ENCODE measurements around the gene ADGRL1.

ADGRL1 gene

DNA sequence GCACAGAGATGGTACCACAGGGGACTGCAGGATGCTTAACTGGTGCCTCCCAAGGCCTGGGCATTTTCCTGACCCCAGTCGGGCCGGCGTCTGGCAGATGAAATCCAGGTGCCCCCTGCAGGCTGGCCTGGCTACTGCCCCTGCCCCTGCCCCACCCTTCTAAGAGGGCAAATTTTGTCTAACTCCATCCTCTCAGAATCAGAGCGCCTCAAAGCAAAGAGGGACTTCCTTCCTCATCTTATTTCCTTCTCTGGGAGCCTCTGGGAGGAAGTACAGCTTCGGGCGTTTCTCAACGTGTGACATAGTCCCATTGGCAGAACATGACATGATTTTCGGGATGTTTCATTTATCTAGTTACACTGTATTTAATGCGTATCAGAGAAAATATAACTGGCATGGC is 91.1 kb downstream of the ADGRL1 start:
- in situ Hi-C loops (cut with MboI; ENCODE audit: low sequenced_read_pairs), result no loop called here

- in situ Hi-C loops (cut with MboI; ENCODE audit: low sequenced_read_pairs), result no loop called here
Observed at GRCh38 chr19:14114439-14114838, 91.5 kb downstream of the ADGRL1 start.

DNA sequence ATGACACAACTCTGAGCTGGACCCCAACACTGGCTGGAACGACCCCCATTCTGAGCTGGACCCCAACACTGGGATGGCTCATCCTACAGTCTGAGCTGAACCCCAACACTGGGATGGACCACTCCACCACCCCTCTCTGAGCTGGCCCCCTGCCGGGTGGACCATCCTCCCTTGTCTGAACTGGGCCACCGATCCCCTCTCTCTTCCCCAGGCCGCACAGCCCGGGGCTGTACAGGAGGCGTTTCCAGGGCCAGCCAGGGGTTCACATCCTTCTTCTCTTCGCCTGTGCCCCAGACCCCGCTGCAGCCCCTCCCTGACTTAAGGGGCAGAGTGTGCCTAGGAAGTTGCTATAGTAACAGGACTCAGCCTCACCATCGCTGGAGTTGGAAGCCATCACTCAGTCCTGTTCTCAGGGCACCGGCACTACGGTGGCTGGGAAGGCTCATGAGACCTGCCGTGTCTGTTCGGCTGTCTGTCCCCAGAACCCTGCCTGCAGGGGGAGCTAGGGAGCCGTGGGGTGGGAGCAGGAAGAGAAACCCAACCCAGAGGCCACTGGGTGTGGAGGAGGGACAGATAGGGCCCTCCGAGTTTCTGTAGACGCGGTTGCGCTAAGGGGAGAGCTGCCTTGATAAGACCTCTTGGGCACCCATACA is 92.1 kb downstream of the ADGRL1 start:
- in situ Hi-C loops (cut with MboI; ENCODE audit: low sequenced_read_pairs), result no loop called here

DNA sequence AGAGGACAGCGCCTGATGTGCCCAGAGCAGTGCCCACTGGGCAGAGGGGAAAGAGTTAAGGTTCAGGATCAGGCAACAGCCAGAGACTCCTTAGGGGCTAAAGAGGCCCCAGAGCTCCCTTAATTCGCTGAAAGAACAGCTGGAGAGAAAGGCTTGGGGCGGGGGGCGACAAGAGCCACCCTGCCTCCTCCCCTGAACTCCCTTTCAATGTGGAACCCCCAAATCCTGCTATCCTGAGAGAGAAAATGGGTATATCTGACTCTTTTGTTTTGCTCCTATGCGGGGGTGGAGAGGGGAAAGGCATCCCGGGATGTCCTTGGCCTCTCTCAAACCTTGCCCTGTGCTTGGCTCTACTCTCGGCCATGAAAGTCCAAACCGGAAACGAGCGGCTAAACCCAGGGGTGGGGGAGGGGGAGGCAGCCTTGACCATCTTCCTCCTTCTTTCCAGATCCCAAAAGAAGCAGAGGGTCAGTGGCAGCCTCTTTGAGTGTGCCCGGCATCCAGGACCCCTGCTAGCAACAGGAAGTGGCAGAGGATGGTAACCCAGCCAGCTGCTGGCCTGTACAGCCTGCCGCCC is 93.1 kb downstream of the ADGRL1 start:
- in situ Hi-C loops (cut with MboI; ENCODE audit: low sequenced_read_pairs), result no loop called here

DNA sequence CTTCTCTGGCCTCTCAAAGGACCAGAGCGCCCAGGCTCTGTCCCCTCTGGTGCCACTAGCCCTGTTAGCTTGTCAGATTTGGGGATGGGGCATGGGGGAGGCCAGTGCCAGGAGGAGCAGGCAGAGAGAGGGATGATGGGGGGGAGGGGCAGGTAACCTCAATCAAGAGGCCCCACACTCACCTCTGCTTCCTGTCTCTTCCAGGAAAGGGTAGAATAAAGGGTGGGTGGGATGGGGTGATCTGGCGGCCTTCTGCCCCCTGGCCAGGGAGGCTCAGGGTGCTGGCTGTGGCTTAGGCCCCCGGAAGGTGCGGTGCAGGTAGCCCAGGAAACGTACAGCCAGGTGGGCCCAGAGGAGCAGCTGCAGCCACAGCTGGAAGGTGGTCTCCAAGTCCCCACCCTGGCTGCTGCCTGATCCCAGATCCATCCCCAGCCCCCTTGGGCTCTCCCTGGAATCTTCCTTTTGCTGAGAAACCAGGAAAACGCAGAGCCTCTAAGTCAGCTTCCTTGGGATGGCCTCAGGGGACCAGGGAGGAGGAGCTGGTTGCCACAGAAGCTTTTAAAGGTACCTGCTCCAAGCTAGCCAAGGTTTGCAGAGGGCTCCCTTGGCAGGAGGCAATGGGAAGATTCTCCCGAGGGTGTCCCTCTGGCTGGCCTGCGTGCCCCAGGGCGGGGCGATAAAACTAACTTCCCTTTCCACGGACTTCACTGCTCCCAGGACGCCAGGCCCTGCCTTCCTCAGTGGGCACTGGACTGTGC is 93.7 kb downstream of the ADGRL1 start:
- in situ Hi-C loops (cut with MboI; ENCODE audit: low sequenced_read_pairs), result no loop called here

GRCh38 chr19:14111486-14111885 is 94.5 kb downstream of the ADGRL1 start:
- in situ Hi-C loops (cut with MboI; ENCODE audit: low sequenced_read_pairs), result no loop called here

DNA sequence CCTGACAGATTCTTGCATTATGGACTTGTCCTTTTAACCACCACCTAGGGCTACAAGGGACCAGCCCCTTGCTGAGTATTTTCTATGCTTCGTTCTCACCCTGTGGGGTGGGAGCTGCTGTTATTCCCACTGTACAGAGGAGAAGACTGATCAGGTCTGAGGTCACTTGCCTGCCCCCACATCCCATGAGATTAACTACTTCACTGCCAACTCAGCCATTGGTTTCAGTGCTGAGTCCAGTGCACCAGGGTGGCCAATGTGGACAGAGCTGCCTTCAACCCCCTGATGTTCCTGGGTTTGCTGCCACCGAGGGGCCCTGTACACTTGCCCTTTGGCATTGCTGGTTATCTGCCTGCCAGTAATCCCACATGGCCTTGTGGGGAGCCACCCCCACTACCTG is 95.3 kb downstream of the ADGRL1 start:
- in situ Hi-C loops (cut with MboI; ENCODE audit: low sequenced_read_pairs), result no loop called here

DNA sequence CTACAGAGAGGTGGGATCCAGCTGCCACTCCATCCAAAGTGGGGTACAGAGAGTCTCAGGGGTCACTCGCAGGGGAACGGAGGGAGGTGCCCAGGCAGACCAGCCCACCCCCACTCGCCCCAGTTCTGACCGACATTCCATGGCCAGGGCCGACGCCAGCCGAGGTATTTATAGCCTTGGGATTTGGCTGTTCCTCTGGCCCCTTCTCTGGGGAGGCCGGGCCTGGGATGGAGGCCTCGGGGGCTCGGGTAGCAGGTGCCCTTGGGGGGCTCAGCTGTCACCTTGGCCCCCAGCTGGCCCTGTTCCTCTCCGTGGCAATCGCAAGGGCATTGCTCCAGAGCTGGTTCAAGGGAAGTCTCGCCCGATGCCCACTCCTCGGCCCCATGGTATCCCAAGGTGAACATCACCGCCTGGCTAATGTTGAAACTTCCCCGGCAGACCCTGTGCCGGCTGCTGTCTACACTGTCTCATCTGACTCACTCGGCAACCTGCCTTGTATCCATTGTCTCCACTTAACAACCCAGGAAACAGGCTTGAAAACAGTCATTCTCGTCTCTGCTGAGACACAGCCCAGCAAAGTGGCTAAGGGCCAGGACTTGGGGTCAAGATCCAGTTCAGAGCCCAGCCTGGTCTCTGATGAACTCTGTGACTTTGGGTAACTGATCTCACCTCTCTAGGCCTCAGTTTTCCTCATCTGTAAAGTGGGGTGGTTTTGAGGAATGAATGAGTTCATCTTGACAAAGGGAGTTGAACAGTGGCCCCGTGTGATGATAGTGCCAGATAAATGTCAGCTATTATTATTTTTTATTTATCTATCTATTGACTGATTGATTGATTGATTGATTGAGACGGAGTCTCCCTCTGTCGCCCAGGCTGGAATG is 98.1 kb downstream of the ADGRL1 start:
- in situ Hi-C loops (cut with MboI; ENCODE audit: low sequenced_read_pairs), result no loop called here

DNA sequence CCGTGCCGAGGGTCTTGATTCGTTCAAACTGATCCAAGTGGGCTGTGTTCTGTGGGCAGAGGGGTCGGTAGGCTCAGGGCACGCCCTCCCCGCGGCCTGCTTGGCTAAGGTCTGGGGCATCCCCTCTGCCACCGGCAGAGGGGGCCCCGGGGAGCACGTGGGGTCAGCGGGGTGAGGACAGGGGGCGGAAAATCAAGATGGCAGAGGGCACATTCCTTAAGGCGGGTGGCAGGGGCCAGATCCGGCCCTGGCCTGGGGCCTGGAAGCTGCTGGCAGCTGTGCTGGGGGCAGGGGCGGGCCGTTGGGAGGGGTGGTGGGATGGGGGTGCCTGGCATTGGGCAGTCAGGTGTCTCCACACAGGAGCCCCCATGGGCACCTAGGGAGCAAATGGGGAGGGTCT is 99.1 kb downstream of the ADGRL1 start:
- in situ Hi-C loops (cut with MboI; ENCODE audit: low sequenced_read_pairs), result no loop called here

GRCh38 chr19:14105680-14106079 is 100.3 kb downstream of the ADGRL1 start:
- in situ Hi-C loops (cut with MboI; ENCODE audit: low sequenced_read_pairs), result no loop called here

DNA sequence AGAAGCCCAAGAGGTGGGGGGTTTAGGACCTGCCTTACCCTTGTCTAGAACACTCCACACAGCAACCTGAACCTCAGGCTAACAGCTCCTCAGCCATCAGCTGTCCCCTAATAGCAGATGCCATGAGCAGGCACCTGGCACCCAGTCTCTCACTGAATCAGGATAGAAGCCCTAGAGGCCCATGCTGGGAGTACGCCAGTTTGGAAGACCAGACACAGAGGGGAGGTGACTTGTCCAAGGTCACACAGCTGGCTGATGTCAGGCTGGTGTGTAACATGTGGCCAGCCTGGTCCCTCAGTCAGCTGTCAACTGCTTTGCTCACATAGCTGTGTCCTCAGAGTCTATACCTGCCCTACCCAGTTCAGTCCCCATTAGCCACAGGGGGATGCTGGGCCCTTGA is 102.7 kb downstream of the ADGRL1 start:
- in situ Hi-C loops (cut with MboI; ENCODE audit: low sequenced_read_pairs), result no loop called here

GRCh38 chr19:14102756-14103155 is 103.2 kb downstream of the ADGRL1 start:
- in situ Hi-C loops (cut with MboI; ENCODE audit: low sequenced_read_pairs), result no loop called here

DNA sequence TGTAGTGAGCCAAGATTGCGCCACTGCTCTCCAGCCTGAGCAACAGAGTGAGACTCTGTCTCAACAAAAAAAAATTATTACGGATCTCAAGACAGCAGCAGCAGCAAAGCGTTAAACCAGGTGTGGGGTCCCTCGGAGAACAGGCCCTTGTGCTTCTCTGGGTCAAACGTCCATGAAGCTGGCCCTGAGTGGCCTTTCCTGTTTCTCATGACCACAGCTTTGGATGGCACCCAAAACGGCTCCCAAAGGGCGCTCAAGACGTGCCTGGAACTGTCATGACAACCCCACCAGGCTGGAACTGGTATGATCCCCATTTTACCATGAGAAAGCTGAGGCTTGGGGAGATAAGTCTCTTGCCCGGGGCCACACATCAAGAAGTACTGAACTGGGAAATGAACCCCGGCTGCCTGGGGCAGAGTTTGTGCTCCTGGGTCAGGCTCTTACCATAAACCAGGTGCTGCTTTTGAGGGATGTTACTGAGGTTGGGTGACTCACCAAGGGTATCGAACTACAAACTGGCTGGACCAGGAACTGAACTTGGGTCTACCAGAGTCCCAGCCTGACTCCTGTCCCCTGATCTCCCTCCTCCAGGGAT is 103.8 kb downstream of the ADGRL1 start:
- in situ Hi-C loops (cut with MboI; ENCODE audit: low sequenced_read_pairs), result no loop called here

GRCh38 chr19:14101003-14101545 is 104.9 kb downstream of the ADGRL1 start:
- in situ Hi-C loops (cut with MboI; ENCODE audit: low sequenced_read_pairs), result no loop called here

All from HL-60/S4 (cell line).